Thymus (tissue), 11 donors: ENCODE data around the gene ELP5. TPM values are rescaled to one million over a fixed set of nuclear protein-coding genes. Genes with fewer than 3 reads are reported as not detected.

Experiments used
- DNase-seq, 9 donors: peaks; one replicate each; pipeline ENCODE4 v3.0.0-alpha.2; 2013; ENCODE audit warnings: low spot score in 9 of 9, low read depth in 6 of 9, missing footprints in 1 of 9
- H3K27ac ChIP-seq, 2 donors: one replicate each; pipeline ENCODE4 v1.5.1; 2013; ENCODE audit warnings: control low read depth in 1 of 2, low read depth in 1 of 2, low read length in 1 of 2, mild to moderate bottlenecking in 1 of 2, moderate library complexity in 1 of 2
- H3K27me3 ChIP-seq, 2 donors: one replicate each; pipeline ENCODE4 v1.5.1; 2013; ENCODE audit warnings: low read length in 1 of 2; ENCODE audit not compliant: control insufficient read depth in 2 of 2, insufficient read depth in 1 of 2
- H3K36me3 ChIP-seq, 2 donors: one replicate each; pipeline ENCODE4 v1.5.1; 2013; ENCODE audit warnings: low read length in 1 of 2, mild to moderate bottlenecking in 1 of 2, moderate library complexity in 1 of 2; ENCODE audit not compliant: control insufficient read depth in 2 of 2, insufficient read depth in 2 of 2
- H3K4me1 ChIP-seq, 2 donors: one replicate each; pipeline ENCODE4 v1.5.1; 2013; ENCODE audit warnings: low read length in 2 of 2; ENCODE audit not compliant: control insufficient read depth in 2 of 2, insufficient read depth in 2 of 2
- H3K4me3 ChIP-seq, 2 donors: one replicate each; pipeline ENCODE4 v1.5.1; 2013; ENCODE audit warnings: low read length in 2 of 2, control low read depth in 1 of 2, mild to moderate bottlenecking in 1 of 2
- H3K9me3 ChIP-seq, 2 donors: one replicate each; pipeline ENCODE4 v1.5.1; 2013; ENCODE audit warnings: low read length in 1 of 2, mild to moderate bottlenecking in 1 of 2; ENCODE audit not compliant: control insufficient read depth in 2 of 2, insufficient read depth in 1 of 2
- WGBS: extraction: QIAGEN DNeasy Blood & Tissue Kit; methylation state at CpG from one replicate; pipeline ENCODE4 v1.1.7; 2013; 5-methylcytosine and 5-hydroxymethylcytosine counted together
- polyA plus RNA-seq: library from polyadenylated mRNA; stranded (reverse); fragments of 200-250 nt; gene quantifications from one replicate; pipeline ENCODE4 v1.2.3, GENCODE V29; 2013
- total RNA-seq: library from RNA; stranded (reverse); fragments of 120-200 nt; gene quantifications from one replicate; pipeline ENCODE4 v1.2.4, GENCODE V29; 2013
- donor health status: healthy.

Gene ELP5
- total and polyA plus RNA-seq, 2 donors, result 35.9 to 50.7 TPM

DNA sequence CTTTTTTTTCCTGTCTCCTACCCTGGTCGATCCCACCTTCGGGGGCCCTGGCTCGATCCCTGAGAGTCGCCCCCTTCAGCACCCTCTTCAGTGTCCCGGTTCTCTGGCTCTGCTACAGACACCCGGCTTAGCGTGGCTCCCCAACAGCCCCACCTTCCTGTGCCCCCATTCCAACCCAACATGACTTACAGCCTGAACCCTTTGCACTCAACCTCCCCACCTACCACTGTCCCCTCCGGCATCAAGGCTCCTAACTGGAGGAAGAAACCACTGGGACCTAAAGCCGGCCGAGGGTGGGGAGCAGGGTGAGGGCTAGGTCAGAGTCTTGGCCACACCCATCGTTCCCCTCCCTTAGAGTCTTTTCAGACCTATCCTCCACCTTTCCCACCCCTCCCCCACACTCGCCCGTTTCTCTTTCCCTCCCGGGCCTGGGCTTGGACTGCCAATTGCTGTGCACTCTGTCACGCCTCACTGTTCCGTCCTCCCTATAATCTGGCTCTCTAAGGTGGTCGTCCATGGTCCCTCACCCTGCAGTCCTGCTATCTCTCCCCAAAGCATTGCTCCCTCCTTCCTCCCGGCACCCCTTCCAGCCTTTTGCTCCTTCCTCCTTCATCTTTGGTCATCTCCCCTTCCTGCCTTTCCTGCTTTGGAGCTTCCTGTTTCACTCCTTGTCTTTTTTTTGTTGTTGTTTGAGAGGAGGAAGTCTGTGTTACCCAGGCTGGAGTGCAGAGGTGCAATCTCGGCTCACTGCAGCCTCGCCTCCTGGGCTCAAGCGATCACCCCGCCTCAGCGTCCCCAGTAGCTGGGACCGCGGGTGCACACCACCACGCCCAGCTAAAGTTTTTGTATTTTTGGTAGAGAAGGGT lies 11.2 kb downstream of the ELP5 start:
- Histone ChIP-seq H3K9me3 (peaks cover 0 to 3% of the 10 kb centered on the region in 2 donors), H3K4me3 (peak overlapping the region in 1 of 2 donors; percentile 18), H3K36me3 (peaks cover 17 to 18% of the 10 kb centered on the region in 2 donors), H3K27ac (peak overlapping the region in 1 of 2 donors; percentile 60), H3K4me1 (peaks cover 15 to 31% of the 10 kb centered on the region in 2 donors), H3K27me3 (peaks cover 39 to 76% of the 10 kb centered on the region in 2 donors)
- peak in 1 of 9 donors; percentile 8 for DNase-seq
- WGBS, result 6% methylated on average over 26 of the region's 26 CpGs

DNA sequence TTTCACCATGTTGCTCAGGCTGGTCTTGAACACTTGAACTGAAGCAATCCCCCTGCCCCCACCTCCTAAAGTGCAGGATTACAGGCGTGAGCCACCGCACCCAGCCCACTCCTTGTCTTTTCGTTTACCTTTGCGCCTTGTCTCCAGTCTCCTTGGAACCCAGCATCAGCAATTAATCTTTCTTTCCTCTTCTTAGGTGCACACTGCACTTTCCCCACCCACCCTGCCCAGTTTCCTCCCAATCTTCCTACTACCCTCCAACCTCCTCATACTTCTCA lies 11.7 kb downstream of the ELP5 start:
- H3K27ac ChIP-seq, result no peak overlapping the region
- H3K4me1 ChIP-seq, result peaks cover 15 to 31% of the 10 kb centered on the region in 2 donors
- no peak overlapping the region for H3K4me3 ChIP-seq
- peaks cover 12 to 13% of the 10 kb centered on the region in 2 donors for H3K36me3 ChIP-seq
- peaks cover 0 to 3% of the 10 kb centered on the region in 2 donors for H3K9me3 ChIP-seq
- DNase-seq, result no peak
- 40% methylated on average over 4 of the region's 4 CpGs for WGBS
- peaks cover 39 to 80% of the 10 kb centered on the region in 2 donors for H3K27me3 ChIP-seq

DNA sequence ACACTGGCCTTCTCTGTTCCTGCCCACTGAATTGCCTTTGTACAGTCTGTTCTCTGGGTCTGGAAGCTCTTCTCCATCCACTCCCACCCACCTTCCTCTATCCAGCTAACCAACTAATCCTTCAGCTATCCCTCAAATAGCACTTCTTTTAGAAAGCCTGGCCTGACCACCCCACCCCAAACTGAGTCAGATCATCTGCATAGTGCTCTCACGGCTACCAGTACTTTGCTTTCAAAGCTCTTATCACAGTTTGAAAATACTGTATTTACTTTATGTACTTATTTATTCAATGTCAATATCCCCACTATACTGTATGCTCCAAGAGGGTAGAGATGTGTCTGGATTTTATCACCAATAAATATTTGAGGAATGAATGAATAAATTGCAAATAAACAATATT lies 14.8 kb downstream of the ELP5 start:
- H3K27ac ChIP-seq, result no peak overlapping the region
- peaks cover 19 to 72% of the 10 kb centered on the region in 2 donors for H3K27me3 ChIP-seq
- peaks cover 0 to 3% of the 10 kb centered on the region in 2 donors for H3K9me3 ChIP-seq
- H3K4me1 ChIP-seq, result peaks cover 8 to 20% of the 10 kb centered on the region in 2 donors
- no peak overlapping the region for H3K4me3 ChIP-seq
- no peaks in the 10 kb centered on the region for H3K36me3 ChIP-seq
- no peak for DNase-seq
- 90% methylated on average over 1 of the region's 1 CpG for WGBS

- Histone ChIP-seq H3K27ac (no peak overlapping the region), H3K9me3 (peaks cover 0 to 13% of the 10 kb centered on the region in 2 donors), H3K4me3 (no peak overlapping the region), H3K4me1 (peaks cover 19 to 24% of the 10 kb centered on the region in 2 donors), H3K27me3 (peaks cover 28 to 56% of the 10 kb centered on the region in 2 donors), H3K36me3 (no peaks in the 10 kb centered on the region)
- WGBS, result 97% methylated on average over 8 of the region's 8 CpGs
- DNase-seq, result no peak
Measured at GRCh38 chr17:7279448-7279847, 27.4 kb downstream of the ELP5 start.

GRCh38 chr17:7280519-7281073 lies 28.6 kb downstream of the ELP5 start:
- H3K27me3 ChIP-seq, result peaks cover 28 to 66% of the 10 kb centered on the region in 2 donors

DNA sequence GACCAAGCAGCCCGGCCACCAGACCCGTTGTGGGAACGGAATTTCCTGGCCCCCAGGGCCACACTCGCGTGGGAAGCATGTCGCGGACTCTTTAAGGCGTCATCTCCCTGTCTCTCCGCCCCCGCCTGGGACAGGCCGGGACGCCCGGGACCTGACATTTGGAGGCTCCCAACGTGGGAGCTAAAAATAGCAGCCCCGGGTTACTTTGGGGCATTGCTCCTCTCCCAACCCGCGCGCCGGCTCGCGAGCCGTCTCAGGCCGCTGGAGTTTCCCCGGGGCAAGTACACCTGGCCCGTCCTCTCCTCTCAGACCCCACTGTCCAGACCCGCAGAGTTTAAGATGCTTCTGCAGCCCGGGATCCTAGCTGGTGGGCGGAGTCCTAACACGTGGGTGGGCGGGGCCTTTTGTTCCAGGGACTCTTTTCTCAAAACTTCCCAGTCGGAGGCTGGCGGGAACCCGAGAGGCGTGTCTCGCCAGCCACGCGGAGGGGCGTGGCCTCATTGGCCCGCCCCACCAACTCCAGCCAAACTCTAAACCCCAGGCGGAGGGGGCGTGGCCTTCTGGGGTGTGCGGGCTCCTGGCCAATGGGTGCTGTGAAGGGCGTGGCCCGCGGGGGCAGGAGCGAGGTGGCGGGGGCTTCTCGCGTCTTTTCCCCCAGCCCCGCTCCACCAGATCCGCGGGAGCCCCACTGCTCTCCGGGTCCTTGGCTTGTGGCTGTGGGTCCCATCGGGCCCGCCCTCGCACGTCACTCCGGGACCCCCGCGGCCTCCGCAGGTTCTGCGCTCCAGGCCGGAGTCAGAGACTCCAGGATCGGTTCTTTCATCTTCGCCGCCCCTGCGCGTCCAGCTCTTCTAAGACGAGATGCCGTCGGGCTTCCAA lies 29.3 kb downstream of the ELP5 start, which contains the start of gene SLC2A4:
Gene SLC2A4, plus strand, starts transcription at position 645 of the 879 bp plus-strand sequence. Its CDS starts 217 bp downstream, at position 862.
- H3K4me1 ChIP-seq, result peaks cover 19 to 24% of the 10 kb centered on the region in 2 donors
- 1% methylated on average over 71 of the region's 71 CpGs for WGBS
- peaks cover 33 to 70% of the 10 kb centered on the region in 2 donors for H3K27me3 ChIP-seq
- DNase-seq, result peak in 7 of 9 donors; percentile 58 to 89 (median 77)
- H3K4me3 ChIP-seq, result peak within 1 kb of the TSS; percentile 27 to 35
- peak within 1 kb of the TSS; percentile 46 to 68 for H3K27ac ChIP-seq
- H3K9me3 ChIP-seq, result peaks cover 0 to 13% of the 10 kb centered on the region in 2 donors
- H3K36me3 ChIP-seq, result no peaks in the 10 kb centered on the region

More at GRCh38 chr17:7280519-7281073, 28.6 kb downstream of the ELP5 start:
- Histone ChIP-seq H3K27ac (peak overlapping the region; percentile 46 to 68), H3K4me1 (peaks cover 19 to 24% of the 10 kb centered on the region in 2 donors), H3K4me3 (peak overlapping the region; percentile 27 to 35), H3K36me3 (no peaks in the 10 kb centered on the region), H3K9me3 (peaks cover 0 to 13% of the 10 kb centered on the region in 2 donors)
- DNase-seq, result peak; percentile 60 to 90 (median 79)
- 1% methylated on average over 29 of the region's 29 CpGs for WGBS

DNA sequence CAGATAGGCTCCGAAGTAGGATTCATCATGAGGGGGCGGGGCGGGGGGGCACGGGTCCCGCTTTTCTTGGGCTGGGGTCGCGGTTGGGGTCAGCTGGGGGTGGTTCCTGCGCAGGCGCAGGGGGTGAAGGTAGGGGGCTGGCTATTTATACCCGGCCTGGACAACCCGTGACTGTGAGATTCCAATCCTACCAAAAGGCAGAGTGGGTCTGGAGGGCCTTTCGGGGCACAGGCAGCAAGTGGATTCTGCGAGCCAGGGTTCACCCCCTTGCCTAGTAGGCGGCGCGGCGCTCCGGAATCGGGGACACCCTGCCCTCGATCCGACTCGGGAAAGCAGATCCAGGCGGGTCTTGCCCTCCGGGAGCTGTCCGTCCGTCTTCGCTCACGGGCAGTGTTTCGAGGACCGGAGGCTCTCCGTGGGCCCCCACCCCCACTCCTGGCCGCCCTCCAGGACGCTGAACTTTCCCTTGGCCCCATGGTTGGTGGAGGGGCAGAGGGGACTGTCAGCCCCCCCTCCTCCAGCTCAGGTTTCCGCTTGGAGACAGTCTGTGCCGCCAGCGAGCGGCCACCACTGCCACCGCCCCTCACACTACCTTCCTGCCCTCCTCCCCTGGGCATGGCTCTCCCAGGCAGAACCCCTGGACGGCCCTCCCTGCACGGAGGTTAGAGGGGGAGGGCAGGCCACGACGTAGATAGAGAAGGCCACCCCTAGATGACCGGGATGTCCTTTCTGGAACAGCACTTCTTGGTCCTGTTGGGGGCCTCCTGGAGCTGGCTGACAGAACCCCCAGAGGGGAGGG lies 30.1 kb downstream of the ELP5 start:
- no peaks in the 10 kb centered on the region for H3K36me3 ChIP-seq
- no peak overlapping the region for H3K27ac ChIP-seq
- H3K9me3 ChIP-seq, result peaks cover 0 to 13% of the 10 kb centered on the region in 2 donors
- H3K27me3 ChIP-seq, result peaks cover 33 to 77% of the 10 kb centered on the region in 2 donors
- no peak for DNase-seq
- H3K4me3 ChIP-seq, result peak overlapping the region; percentile 27 to 35
- H3K4me1 ChIP-seq, result peaks cover 19 to 24% of the 10 kb centered on the region in 2 donors
- 3% methylated on average over 43 of the region's 43 CpGs for WGBS

DNA sequence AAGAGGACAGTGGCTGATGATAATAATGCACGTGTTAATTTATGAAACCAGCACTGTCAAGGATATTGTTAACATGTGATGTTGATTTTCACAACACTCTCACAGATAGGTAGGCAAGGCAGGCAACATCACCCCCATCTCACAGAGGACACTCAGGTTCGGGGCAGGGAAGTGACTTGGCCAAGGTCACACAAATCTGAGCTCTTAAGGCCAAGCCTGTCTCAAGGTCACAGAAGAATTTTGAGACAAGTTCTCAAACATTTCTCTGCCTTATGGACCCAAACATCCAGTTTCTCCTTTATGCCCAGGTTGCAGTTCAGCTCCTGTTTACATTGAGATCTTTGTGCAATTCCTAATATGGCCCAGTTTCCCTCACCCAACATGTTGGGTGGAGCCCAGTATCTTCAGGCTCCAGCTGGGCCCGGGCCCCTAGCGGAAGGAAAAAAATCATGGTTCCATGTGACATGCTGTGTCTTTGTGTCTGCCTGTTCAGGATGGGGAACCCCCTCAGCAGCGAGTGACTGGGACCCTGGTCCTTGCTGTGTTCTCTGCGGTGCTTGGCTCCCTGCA lies 30.8 kb downstream of the ELP5 start:
- no peak for DNase-seq
- WGBS, result 71% methylated on average over 6 of the region's 6 CpGs
- H3K27ac ChIP-seq, result no peak overlapping the region
- H3K36me3 ChIP-seq, result no peaks in the 10 kb centered on the region
- peaks cover 19 to 24% of the 10 kb centered on the region in 2 donors for H3K4me1 ChIP-seq
- H3K9me3 ChIP-seq, result peaks cover 0 to 13% of the 10 kb centered on the region in 2 donors
- H3K4me3 ChIP-seq, result no peak overlapping the region
- peaks cover 33 to 84% of the 10 kb centered on the region in 2 donors for H3K27me3 ChIP-seq
